GM12875 (cell line): ENCODE results near the gene GABRR3.

Experiments
- H3K4me3 ChIP-seq: one replicate; pipeline ENCODE4 v1.5.1; 2011; ENCODE audit warnings: low read depth, low read length, control low read depth
- CTCF ChIP-seq: IDR thresholded peaks from 2 replicates; pipeline ENCODE4 v1.5.1; 2011; ENCODE audit warnings: low read depth, mild to moderate bottlenecking, control low read depth, inconsistent platforms, low read length, moderate library complexity, borderline replicate concordance; ENCODE audit not compliant: insufficient read depth

The GABRR3 gene

DNA sequence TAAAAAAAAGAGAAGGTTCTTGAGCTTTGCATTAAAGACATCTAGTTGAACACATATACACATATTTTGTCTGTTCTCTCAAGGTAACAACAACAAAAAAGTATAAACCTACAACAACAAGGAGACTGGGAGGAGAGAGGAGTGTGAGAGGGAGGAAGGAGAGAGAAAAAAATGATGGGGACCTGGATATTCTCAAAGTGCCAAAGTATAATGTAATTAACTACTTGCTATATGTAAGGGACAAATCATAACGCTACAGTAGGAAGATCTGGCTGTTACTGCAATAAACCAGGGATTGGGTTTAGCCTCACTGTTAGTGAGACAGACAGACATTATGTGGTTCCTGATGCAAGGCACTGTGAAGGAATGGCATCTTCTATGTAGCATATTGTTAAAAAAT lies 14.2 kb upstream of the GABRR3 start:
- H3K4me3 ChIP-seq = no peak overlapping the region
- TF ChIP-seq CTCF = no peak

DNA sequence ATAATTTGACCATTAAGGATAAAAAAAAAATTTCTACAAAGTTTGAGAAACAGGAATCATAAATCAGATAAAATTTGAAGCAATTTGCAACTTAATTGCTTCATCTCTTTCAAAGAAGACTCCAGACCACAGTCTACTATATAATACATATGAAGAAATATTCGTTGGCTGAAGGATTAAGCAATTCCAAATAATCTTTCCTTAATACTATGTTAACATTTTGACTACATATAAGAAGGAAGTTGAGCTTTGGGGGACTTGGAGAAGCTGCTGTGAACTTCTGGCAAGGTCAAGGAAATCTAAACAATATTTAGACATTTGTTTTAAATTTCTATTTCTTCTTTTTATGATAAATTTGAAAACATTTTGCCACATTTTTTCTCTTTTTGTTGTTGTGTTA lies 13.5 kb upstream of the GABRR3 start:
- H3K4me3 ChIP-seq = no peak overlapping the region
- no peak for TF ChIP-seq CTCF

- H3K4me3 ChIP-seq = no peak overlapping the region
- TF ChIP-seq CTCF = no peak
These were observed 6.2 kb upstream of the GABRR3 start for GRCh38 chr3:98041350-98041749.

DNA sequence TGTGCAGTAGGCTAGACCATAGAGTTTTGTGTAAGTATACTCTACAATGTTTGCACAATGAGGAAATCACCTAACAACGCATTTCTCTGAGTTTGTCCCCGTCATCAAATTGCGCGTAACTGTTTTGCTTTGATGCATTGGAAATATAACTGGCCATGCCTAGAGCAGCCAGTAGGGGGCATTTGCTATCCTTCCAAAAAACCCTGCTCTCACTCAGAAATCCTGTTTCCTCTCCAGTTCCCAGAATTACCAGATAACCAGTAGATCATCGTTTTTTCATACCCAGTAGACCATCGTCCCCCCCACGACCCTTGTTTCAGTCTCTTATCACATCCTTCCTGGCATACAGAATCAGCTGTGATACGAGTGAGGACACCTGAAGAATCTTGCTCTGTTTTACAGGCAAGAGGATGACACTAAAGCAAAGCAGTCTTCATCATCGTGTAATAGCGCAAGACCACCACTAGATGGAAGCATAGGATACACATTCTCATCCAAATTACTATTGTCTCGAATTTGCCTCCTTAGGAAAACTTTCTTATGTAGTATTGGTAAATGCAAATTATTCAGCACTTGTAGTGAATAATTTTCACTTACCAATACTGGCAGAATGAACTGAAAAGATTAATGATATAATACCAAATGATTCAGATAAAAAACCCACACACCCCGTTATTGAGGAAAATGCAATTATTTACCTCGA lies 4.4 kb upstream of the GABRR3 start:
- peak overlapping the region; percentile 28 for H3K4me3 ChIP-seq
- peak; percentile 68 for TF ChIP-seq CTCF

DNA sequence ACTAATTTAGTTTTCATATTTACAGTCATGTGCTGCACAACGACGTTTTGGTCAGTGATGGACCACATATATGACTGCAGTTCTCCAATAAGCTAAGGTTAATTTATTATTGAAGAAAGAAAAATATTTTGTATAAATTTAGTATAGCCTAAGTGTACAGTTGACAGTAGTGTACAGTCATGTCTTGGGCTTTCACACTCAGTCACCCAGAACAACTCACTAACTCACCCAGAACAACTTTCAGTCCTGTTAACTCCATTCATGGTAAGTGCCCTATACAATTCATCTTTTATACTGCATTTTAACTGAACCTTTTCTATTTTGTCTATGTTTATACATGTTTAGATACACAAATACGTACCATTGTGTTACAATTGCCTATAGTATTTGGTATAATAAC lies 3.8 kb upstream of the GABRR3 start:
- no peak overlapping the region for H3K4me3 ChIP-seq

GRCh38 chr3:98038286-98038685 lies 3.2 kb upstream of the GABRR3 start:
- no peak for TF ChIP-seq CTCF
- no peak overlapping the region for H3K4me3 ChIP-seq

More for the DNA sequence above, 3.8 kb upstream of the GABRR3 start:
- no peak for TF ChIP-seq CTCF

- no peak overlapping the region for H3K4me3 ChIP-seq
- TF ChIP-seq CTCF = no peak
These were observed 629 bp downstream of the GABRR3 start for GRCh38 chr3:98034486-98034885.
